RCC 7860 (cell line): Measurements from ENCODE around the gene PTTG1IP.

Experiments
- DNase-seq: peaks from one replicate; pipeline ENCODE4 v3.0.0-alpha.2; 2015; ENCODE audit warnings: low spot score
- FAIRE-seq: peaks from 2 replicates; lab custom pipeline; 2012; peaks lifted over from hg19 to GRCh38; lab: Jason Lieb, UNC

PTTG1IP gene

DNA sequence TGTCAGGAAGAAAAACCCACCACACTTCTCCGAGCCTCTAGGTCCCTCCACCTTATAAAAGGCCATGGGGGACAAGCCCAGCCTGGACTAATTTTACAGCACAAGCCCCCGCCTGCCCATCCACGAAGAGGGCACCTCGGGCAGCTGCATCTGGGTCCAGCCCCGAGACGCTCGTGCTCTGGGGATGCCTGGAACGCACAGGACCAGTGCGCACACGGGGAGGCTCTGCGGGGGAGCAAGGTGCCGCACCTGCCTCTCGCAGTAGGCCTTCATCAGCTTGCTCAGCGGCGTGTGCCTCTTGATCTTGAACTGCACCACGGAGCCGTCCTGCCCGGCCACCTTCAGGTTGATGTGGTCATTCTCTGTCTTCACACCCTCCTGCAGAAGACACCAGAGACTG, 59.8 kb downstream of the PTTG1IP start:
- FAIRE-seq (no peak), DNase-seq (no peak)

DNA sequence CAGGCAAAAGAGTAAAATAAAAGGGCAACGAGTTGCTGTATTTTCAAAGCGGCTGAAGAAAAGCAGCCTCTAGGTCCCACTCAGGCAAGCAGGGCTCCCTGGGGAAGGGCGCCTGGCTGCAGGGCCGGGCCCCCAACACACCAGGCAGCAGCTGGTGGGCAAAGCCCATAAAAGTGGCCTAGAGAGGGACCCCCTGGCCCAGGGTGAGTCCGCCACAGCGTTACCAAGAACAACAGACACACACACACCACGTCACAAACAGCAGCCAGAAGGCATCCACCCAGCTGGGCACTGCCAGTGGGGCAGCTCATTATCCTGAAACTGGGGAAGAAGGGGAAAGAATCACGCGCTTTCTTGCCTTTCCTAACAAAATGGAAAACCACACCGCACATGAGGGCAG, 60.3 kb downstream of the PTTG1IP start:
- FAIRE-seq: no peak
- DNase-seq: no peak

DNA sequence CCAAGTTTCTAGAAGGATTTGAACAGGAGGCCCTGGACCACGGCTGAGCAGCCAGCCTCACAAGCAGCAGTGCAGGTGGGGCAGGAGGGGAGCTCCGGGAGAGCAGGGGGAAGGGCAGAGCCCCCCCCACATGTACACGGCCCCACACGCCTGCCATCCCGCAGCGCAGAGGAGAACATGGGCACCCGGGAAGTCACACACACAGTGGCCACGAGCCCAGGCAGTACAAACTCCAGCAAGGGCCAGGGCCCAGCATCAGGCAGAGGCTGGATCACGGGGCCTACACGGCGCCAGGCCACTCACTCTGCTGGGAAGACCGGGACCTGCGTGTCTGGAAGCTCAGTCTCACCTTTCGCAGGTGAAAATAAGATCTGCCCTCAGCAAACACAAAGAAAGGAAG, 60.9 kb downstream of the PTTG1IP start:
- DNase-seq (no peak), FAIRE-seq (no peak)

DNA sequence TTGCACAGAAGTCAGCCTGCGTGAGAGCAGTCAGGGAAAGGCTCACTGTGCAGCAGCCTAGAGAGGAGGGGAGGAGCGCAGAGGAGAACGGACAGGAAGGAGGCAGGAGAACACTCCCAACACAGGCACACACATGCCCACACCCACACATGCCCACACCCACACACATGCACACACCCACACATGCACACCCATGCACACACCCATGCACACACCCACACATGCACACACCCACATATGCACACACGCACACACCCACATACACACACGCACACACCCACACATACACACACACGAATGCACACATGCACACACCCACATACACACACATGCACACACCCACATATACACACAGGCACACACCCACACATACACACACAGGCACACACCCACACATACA, 62.7 kb downstream of the PTTG1IP start:
- FAIRE-seq (no peak), DNase-seq (no peak)

DNA sequence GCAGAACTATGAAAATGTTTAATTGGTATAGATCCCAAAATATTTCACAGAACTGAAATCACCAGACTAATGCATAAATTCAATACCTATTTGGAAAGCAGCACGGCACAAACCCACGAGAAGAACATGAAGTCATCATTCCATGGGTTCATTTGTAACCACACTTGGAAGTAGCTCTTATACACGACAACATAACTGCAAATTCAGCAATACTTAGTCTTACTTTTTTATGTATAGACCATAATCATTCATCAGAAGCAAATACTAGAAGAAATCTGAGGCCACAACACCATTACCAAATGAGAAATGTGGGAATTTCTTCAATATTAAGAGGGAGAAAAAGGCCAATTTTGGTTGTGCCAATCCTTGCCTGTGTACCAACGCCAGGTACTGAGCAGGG, 67.6 kb downstream of the PTTG1IP start:
- DNase-seq (no peak), FAIRE-seq (no peak)

DNA sequence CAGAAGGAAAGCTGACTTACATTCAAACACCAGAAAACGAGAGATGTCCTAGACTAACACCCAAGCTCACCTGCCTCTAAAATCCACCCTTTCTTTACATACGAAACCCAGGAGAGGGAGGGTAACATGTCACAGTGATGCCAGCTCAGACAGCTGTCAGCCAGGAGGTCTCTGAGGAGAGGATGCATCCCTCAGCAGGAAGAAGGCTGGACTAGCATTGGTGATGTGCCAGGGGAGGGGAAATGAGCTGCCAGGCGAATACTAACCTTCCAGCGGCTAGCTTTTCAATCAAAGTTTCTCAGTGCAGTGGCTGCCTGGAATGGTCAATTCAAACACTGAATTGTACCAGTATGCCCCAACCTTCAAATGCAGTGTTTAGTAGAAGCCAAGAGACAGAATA, 68.3 kb downstream of the PTTG1IP start:
- FAIRE-seq (no peak), DNase-seq (no peak)

DNA sequence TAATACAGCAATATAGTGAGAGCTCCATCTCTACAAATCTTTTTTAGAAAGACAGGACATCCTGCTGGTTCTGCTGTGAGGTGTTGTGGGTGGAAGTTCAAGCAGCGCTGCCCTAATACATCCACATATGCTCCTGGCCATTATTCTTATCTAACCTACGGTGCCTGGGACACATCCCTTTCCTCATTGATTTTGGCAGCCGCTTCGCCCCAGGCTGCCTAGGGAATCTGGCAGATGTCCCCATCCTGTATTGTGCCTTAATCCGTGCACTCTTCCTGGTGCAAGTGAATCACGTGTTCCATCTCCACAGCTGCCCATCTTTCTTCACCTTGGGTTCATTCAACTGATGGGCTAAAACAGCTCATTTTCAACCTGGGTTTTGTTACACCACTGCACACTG, 68.7 kb downstream of the PTTG1IP start:
- no peak for DNase-seq
- FAIRE-seq: no peak

DNA sequence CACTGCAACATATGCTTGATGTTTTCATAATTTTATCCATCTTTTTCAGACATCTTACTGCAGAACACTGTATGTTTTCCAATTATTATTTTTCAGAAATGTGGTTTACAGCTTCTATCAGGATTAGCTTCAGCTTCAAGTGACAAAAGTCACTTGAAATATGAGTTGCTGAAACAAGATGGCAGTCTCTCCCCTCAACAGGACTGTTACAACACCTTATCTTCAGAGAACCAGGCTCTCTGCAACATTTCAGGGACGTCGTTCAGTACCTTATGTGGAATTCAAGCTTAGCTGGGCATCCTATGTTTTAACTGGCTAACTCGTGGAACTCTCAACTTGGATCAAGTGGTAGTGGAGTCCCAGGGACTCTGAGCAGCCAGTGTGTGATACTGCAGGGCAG, 69.8 kb downstream of the PTTG1IP start:
- FAIRE-seq (no peak), DNase-seq (no peak)

DNA sequence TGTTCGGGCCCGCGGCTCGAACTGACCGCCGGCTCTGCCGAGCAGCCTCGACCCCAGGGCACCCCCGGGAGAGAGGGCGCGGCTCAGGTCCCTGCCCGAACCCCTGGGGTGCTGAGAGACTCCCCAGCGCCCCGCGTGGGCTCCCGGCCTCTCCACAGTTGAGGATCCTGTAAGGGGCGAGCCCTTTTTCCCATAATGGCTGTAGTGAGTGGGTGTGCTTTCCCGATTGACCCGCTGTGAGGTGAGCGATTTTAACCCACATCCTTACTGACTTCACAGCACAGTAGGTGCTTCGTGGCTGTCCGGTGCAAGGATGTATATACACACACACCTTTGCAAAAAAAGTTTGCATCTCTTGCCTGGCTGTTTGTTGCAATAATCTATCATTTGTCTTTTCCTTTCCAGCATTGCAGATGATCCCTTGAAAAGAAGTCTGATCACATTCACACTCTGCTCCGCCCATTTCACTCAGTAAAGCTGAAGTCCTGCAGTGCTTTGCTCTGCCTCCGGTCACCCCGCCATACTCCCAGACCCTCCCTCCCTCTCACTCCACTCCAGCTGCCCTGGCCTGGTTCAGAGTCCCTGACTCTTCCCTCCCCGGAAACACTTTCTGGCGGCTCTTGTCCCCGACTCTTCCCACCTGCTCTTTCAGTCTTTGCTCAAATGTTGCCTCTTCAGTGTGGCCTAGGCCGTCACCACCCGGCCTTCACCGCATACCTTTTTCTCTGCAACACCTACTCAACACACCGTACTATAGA, 70.9 kb downstream of the PTTG1IP start:
- DNase-seq: no peak
- no peak for FAIRE-seq

DNA sequence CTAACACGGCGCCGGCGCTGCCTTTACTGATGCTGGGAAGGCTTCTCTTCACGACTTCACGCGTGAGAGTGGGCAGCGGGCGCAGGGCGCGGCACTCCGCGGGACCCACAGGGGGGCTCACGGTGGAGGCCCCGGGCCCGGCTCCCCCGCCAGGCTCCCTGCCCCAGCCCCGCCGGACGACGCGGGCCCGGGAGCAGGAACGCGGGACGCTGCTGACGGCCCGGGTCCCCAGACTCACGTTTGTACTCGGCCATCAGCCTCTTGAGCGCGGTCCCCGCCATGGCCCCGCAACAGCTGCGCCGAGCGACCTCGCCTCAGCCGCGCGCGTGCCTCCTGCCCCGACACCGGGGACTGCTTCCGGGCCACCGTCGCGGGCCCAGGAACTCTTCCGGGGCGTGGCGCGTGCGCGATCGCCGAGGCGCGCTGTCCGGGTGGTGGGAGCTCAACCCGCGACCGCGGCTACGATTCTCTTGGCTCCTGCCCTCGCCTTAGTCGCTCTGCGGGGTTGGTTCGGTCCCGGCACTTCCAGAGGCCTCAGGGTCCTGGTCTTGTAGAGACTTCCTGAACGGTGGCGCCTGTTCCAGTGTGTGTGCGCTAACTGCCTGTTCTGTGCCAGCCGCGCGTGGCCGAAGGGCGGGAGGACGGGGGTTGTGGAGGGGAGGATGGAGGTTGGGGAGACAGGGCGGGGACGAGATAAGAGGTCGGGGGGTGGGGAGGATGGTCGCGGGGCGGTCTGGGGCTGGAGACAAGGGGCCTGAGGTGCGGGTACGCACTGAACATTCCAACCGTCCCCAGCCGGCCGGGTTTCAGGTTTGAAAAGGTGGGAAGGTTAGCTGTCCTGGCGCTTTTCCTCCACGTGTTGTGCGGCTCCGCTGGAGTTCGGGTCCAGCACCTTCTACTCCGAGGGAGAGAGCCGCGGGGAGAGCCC, 71.8 kb downstream of the PTTG1IP start, which contains the start of gene UBE2G2:
Gene UBE2G2 (minus strand): TSS at position 353 of the 928 bp plus-strand sequence. CDS start 72 bp downstream, at position 281.
- FAIRE-seq (no peak), DNase-seq (peak; percentile 51)

DNA sequence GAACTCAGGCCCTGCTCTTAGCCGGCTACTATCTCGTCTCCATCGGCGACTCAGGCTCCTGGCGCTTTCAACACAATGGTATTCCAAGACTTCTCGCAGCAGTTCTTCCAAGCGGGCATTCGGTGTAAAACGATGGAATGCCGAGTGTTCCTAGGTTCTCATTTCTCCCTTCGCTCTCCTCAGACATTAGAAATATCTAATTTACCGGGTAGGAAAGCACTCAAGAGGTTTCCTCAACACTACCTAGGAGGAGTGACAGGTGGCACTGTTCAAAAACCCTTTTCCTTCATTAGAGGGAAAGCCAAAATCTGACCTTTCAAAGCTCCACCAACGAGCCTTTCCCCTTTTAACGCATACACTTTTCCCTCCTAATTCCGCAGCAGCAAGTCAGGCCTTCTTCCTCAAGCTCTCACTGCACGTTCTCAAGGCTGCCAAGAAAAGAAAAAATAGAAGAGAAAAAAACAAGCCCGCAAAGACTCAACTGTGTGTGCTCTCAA, 72.5 kb downstream of the PTTG1IP start:
- FAIRE-seq (no peak), DNase-seq (peak; percentile 27)

DNA sequence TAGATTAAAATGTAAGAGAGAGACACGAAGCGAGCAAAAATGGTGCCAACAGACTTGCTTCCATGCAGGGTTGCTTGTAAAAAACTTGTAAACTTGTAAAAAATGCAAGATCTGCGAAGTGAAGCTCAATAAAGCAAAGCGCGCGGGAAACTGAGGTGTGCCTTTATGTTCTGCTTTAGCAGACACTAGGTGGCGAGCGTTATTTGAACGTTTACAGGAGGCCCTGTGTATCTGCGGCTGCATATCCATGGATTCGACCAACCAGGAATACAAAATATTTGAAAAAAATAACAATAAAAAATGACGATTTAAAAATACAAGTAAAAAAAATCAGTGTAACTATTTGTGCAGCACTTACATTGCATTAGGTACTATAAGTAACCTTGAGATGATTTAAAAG, 73.4 kb downstream of the PTTG1IP start:
- FAIRE-seq (no peak), DNase-seq (no peak)

DNA sequence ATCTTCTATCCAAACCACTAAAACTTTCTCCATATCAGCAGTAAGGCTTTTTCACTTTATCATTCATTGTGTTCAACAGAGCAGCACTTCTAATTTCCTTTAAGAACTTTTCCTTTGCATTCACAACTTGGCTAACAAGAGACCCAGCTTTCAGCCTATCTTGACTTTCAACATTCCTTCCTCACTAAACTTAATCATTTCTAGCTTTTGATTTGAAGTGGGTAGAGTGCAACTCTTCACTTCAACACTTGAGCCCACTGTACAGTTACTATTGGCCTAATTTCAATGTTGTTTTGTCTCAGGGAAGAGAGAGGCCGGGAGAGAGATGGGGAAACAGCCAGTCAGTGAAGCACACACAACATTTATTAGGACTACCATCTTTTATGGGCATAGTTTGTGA, 73.8 kb downstream of the PTTG1IP start:
- DNase-seq (no peak), FAIRE-seq (no peak)
